ENCODE data around the gene NAV1. TPM values are rescaled to one million over a fixed set of nuclear protein-coding genes. Genes with fewer than 3 reads are reported as not detected.

The NAV1 gene
- total and polyA plus RNA-seq, 9 of the 15 experiments (the other 6 are each of a cell fraction or from before 2014, with no cell fraction given) = 0.91 to 16.8 (median 3.2) TPM

GRCh38 chr1:201570181-201570885 is 31.4 kb downstream of the NAV1 start:
- Histone ChIP-seq H3K36me3 (ENCODE audit: control insufficient read depth, insufficient read depth, low read length) (no peaks in the 10 kb centered on the region), H3K4me3 (no peak overlapping the region), H3K9ac (ENCODE audit: insufficient read depth in 1 of 2, low read depth in 2 of 2, low read length in 2 of 2) (peak overlapping the region; percentile 6 to 11; a peak in 2 of 4 replicates), H3K4me2 (ENCODE audit: insufficient read depth, low read length) (peak overlapping the region; percentile 17; the same call in 1 of the 2 replicates), H2AFZ (ENCODE audit: low read depth, low read length) (peak overlapping the region; percentile 73), H4K20me1 (replicated peaks; ENCODE audit: control insufficient read depth, insufficient read depth, low read length) (no peaks in the 10 kb centered on the region), H3K4me1 (replicated peaks in 1 of 2; ENCODE audit: control insufficient read depth in 2 of 2, insufficient read depth in 2 of 2, low read length in 2 of 2) (peaks cover 68 to 90% of the 10 kb centered on the region in 2 experiments), H3K79me2 (ENCODE audit: control insufficient read depth, insufficient read depth, low read length) (no peaks in the 10 kb centered on the region; the same call in 2 of the 3 replicates), H3K9me1 (ENCODE audit: control insufficient read depth, insufficient read depth, low read length) (peaks cover 4% of the 10 kb centered on the region), H3K27me3 (ENCODE audit: control insufficient read depth in 2 of 2, insufficient read depth in 2 of 2, low read length in 2 of 2) (no peaks in the 10 kb centered on the region), H3K9me3 (replicated peaks; ENCODE audit: control insufficient read depth, insufficient read depth, low read depth, low read length) (no peaks in the 10 kb centered on the region), H3K27ac (ENCODE audit: extremely low read depth, low read depth, low read length) (peak overlapping the region; percentile 50; the same call in 2 of the 3 replicates)
- WGBS (ENCODE audit: insufficient coverage, low coverage, missing lambda C conversion rate) = 89% methylated on average over 4 of the region's 4 CpGs
- BruUV-seq (replicated peaks) = no TSS peak
- ATAC-seq (no peak), DNase-seq (ENCODE audit: extremely low read depth in 1 of 4, low spot score in 3 of 4) (no peak), FAIRE-seq (no peak)
- in situ Hi-C loops (cut with MboI) (no loop called here), intact Hi-C loops (cut with micrococcal nuclease) (no loop called here)
- TF ChIP-seq DMBX1 (CRISPR knock-in tag; IDR thresholded peaks at IDR 0.05; ENCODE audit: borderline replicate concordance) = 0 out of 2 replicates have a peak, but pooled peaks have one; percentile 1
- TF ChIP-seq KAT7 (CRISPR knock-in tag; IDR thresholded peaks at IDR 0.05; ENCODE audit: borderline replicate concordance) = peak; percentile 21; the same call in 1 of the 2 replicates
- no peak for TF ChIP-seq KLF1 (tag; IDR thresholded peaks at IDR 0.05)
- TF ChIP-seq ZNF197 (CRISPR knock-in tag; IDR thresholded peaks at IDR 0.05; ENCODE audit: low read depth) = peak; percentile 27; the same call in 1 of the 2 replicates
- TF ChIP-seq PHB2 (IDR thresholded peaks at IDR 0.05; ENCODE audit: low read depth) = no peak
- POLR2A ChIA-PET = interaction anchor here (0.7 to 1.4 kb wide), 3 partner anchors 12 to 1187 kb away, joined by 3 to 4 read pairs (median 3); no protein-coding TSS in a partner anchor
- CTCF ChIA-PET (ENCODE audit: low intra/inter-chr PET ratio) = interaction anchor here (0.8 kb wide), 1 partner anchor 57 kb away, joined by 3 read pairs; no protein-coding TSS in a partner anchor

Measured in K562 (cell line).